DMS153 (cell line): ENCODE data around the gene ZNF768.

Source experiments
- DNase-seq: peaks from one replicate; lab custom pipeline; 2025; lab: John Stamatoyannopoulos, UW

Gene ZNF768

DNA sequence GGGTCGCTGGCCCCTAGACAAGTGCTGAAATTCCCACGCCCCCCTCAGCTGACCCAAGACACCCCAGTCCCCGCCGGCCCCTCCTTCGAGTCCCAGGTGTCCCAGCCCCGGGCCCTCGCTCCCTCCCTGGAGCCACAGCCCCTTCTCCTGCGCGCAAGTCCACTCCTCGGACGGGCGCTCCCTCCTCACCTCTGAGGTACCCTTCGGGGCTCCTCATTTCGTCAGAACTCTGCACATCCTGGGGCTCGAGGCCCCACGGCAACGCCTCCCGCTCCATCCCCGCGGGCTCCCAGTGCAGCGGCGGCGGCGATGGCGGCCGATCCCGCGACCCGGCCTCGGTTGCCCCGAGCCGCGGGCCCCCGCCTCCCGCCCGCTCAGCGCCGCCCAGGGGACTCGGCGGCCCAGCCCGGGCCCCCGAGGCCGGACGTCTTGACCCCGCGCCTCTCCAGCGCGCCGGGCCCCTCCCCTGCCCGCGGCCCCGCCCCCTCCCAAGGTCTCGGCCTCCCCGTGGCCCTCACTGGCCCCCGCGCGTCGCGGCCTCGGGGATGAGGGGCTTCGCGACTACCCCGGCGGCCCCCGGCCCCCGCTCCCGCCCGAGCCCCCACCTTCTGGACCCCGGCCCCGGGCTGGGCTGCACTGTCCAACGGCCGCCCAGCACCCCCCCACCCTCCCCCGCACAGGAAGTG lies at the start of gene ZNF768:
Gene ZNF768, minus strand, starts transcription at position 430 of the 686 bp plus-strand sequence. Its CDS starts 153 bp downstream, at position 277.
- DNase-seq: no peak

DNA sequence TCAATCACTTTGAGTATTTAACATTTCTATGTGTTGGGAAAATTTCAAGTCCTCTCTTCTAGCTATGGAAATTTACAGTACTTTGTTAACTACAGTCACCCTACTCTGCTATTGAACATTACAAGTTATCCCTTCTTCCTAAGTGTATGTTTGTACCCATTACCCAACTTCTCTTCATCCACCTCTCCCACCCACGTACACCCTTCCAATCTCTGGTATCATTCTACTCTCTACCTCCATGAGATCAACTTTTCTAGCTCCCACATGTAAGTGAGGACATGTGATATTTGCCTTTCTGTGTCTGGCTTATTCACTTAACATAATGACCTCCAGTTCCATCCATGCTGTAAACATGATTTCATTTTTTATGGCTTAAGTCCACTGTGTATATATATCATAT lies 48.3 kb upstream of the ZNF768 start:
- DNase-seq: no peak

DNA sequence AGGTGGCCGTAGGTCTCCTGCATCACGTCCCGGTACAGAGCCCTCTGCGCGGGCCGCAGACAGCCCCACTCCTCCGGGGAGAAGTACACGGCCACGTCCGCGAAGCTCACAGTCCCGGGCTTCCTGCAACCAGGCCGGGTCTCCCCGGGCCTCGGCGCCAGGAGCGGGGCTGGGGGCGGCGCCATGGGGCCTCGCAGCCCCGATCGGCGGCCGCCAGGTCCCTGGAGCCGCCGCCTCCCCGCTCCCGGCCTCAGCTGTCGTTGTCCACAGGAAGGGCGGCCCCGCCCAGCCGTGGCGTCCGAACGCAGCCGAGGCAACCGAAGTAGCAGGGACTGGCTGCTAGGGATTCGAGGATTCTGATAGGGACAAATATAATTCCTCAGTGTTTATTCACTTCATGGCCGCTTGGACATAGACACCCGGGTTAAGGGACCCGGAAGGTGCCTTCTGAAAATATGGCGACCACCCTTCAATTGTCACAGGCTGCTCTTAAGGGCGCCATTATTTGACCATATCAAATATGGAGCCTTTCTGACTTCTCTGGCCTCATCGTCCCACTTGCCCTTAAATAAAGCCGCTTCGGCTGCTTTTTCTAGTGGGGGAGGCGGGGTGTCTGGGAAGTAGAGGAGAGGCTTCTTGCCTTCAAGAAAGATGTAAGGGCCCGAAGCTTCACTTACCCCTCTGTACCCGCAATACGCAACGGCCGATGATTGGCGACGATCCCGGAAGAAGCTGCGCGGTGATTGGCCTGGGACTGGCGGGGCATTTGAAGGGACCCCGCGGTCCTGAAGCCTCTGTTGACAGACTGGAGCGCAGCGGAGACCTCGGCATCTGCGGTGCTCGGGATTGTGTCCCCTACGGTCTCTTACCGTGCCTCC lies 45.3 kb upstream of the ZNF768 start, which contains the start of gene ZNF688:
Gene ZNF688, minus strand, starts transcription at position 270 of the 878 bp plus-strand sequence. Its CDS starts 85 bp downstream, at position 185.
- DNase-seq: peak; percentile 83

DNA sequence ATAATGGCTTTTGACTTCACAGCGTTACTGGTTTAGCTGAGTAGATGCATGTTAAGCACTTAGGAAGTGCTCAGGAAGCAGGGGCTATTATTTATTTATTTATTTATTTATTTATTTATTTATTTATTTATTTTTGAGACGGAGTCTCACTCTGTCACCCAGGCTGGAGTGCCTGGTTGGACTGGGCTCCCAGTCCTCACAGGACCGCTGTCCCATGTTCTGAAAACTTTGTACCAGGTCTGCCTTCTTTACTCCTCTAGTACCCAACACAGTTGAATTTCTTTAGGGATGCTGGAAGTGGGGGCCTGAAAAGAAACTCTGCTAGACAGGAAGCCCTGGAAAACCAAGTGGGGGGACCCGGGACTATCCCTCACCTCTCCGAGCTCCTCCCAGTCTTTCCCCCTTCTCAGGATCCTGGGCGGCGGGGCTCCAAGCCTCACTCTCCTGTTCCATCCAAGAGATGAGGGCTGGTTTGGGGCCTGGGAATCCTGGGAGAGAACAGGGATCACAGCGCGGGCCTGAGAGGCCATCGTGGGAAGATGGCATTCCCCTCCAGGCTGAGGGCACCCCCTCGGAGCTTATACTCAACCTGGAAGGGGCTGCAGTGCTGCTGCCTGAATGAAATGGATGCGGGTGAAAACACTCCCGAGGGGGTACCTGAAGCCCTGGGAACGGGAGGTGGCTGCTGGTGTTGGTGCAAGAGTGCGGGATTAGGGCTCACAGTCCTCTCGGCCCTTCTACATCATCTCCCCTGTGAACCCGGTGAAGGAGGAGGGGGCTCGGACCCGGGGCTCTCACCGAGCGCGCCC lies 44.5 kb upstream of the ZNF768 start:
- DNase-seq: no peak

DNA sequence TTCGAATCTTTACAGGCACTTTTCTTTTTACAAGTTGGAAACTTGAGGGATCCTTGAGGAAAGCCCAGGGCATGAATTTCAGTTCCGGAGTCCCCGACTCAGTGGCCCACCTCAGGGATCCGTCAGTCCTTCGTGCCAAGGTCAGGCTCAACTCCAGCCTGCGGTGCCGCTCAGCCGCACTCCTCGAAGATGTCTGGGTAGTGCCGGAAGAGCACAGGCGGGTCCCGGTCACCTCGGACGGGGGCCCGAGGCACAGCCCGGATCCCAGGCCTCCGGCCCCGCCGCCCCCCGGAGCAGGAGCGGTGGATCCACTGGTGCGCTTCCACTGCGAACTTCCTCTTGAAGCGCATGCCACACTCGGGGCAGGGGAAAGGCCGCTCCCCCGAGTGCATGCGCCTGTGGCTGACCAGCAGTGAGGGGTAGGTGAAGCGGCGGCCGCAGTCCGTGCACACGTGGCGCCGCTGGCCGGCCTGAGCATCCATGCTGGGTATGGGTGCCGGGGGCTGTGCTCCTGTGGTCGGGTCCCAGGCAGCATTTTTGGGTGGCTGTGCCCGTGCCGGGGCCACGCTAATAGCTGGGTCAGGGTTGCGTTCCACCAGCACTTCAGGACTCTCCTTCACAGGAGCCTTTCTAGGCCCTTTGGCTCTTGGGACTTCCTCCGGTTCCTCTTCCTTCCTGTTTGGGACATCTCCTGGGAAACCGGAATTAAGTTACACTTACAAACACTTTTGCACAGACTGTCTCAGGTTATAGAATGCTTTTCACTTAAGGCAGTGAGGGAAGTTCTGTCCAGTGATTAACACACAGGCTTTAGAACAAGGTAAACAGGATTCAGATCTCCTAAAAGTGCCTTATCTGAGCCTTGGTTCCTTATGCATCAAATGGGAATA lies 43.6 kb upstream of the ZNF768 start:
- DNase-seq: no peak

DNA sequence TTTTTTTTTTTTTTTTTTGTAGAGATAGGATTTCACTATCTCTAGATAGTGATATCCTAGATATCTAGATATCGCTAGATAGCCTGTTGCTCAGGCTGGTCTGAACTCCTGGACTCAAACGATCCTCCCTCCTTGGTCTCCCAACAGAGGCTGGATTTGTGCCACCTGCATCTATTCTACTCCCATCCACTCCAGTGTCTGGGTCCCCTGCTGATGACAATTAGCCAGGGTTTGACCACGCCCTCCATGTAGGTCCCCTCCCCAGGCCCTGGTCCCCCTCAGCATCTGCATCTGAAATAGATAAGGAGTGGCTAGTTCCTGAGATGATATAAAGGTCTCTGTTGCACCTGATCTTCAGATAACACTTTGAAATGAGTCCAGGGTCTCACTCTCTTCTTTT lies 42.9 kb upstream of the ZNF768 start:
- no peak for DNase-seq

DNA sequence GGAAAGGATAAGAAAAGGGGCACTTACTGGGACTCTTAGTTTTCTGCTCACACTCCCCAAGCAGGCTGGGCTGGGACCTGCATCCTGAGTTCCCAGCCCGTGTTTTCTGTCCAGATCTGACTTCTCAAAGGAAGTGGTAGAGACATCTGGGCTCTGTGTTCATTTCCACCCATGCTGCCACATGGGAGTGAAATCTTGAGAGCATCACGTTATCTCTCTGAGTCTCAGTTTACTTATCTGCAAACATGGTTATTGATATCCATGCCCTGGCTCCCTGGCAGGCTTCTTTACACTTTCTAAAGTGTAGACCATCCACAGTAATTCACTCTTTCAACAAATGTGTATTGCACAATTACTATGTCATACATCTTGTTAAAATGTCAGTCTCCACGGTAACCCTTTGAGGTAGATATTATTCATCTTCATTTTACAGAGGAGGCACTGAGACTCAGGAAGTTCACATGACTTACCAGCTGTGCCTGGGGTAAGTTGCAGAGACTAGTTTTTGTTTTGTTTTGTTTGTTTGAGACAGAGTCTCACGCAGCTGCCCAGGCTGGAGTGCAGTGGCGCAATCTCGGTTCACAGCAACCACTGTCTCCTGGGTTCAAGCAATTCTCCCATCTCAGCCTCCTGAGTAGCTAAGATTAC lies 41.7 kb upstream of the ZNF768 start:
- DNase-seq: peak; percentile 47

DNA sequence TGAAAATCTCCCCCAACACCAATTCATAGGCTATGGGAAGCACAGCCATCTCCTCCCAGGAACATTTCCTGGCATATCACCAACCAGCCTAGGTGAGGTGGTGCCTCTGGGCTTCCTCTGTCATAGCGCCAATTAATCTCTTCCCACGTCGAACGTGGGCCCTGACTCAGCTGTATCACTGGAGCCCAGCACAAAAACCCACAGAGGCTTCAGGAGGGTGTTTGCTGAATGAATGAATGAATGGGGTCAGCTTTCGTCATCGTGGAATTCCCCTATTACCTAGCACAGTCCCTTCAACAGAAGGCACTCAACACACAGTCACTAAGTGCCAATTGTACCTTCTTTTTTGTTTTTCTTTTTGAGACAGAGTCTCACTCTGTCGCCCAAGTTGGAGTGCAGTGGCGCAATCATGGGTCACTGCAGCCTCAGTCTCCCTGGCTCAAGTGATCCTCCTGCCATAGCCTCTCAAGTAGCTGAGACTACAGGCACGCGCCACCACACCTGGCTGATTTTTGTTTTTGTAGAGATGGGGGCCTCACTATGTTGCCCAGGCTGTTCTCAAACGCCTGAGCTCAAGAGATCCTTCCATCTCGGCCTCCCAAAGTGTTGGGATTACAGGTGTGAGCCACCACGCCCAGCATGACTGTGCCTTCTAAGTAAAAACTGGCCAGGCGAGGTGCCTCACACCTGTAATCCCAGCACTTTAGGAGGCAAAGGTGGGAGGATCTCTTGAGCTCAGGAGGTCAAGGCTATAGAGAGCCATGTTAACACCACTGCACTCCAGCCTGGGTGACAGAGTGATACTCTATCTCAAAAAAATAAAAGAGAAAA lies 41.0 kb upstream of the ZNF768 start:
- no peak for DNase-seq

DNA sequence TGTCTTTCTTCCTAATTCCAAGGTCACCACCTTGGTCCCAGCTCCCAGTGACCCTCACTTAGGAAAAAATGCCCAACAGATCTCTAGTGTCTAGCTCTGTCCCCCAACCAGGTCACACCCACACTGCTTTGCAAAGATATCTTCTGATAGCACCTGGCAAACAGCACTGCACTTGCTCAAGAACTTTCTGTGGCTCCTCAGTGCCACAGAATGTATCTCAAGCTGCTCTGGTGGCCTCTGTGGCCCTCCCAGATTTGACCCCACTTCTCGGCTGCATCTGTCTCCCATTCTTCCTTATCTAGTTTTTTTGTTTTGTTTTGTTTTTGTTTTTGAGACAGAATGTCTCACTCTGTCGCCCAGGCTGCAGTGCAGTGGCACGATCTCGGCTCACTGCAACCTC lies 40.2 kb upstream of the ZNF768 start:
- no peak for DNase-seq

DNA sequence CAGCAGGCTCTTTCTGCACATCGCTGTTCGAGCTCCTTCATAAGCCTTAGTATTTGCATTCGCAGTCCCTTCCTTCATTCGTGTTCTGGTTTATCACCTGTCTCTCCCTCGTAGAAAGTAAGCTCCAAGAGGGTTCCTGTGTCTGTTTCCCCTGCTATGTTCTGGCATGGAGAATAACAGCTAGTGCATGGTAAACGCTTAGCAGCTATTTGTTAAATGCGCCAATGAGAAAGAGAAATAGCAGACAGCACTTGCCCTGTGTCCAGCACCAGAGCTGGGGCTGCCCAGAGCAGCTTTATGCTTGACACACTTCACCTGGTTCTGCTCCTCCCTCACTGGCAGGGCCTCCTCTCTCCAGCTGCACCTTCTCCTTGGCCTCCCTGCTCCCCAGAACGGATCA lies 39.6 kb upstream of the ZNF768 start:
- no peak for DNase-seq

DNA sequence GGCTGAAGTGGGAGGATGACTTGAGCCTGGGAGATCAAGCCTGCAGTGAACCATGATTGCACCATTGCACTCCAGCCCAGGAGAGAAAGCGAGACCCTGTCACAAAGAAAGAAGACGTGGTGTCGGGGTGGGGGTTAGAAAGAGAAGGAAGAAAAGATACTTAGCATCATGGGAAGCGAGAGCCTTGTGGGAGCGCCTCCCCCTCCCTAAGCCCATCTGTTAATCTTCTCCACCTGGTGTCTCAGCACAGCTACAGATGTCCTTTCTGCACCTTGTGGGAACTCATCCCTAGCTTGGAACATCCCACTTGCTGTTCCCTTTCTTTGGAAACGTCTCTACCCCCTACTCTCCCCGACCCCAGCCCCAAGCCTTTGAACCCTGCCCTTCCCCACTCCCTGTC lies 39.2 kb upstream of the ZNF768 start:
- no peak for DNase-seq

DNA sequence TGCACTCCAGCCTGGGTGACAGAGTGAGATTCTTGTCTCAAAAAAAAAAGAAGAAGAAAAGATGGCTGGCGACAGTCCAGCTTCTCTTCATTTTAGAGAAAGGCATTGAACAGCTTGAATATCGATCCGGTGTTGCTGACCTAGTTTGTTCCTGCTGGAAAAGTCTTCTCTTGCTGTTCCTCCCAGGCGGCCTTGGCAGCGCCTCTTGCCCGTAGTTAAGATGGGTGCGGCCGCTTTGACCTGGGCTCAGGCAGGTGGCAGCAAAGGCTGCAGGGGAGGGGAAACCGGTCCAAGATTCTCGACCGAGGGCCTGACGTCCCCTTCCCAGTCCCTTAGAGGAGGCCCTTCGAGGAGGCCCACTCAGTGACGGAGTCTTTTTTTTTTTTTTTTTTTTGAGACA lies 35.7 kb upstream of the ZNF768 start:
- no peak for DNase-seq

DNA sequence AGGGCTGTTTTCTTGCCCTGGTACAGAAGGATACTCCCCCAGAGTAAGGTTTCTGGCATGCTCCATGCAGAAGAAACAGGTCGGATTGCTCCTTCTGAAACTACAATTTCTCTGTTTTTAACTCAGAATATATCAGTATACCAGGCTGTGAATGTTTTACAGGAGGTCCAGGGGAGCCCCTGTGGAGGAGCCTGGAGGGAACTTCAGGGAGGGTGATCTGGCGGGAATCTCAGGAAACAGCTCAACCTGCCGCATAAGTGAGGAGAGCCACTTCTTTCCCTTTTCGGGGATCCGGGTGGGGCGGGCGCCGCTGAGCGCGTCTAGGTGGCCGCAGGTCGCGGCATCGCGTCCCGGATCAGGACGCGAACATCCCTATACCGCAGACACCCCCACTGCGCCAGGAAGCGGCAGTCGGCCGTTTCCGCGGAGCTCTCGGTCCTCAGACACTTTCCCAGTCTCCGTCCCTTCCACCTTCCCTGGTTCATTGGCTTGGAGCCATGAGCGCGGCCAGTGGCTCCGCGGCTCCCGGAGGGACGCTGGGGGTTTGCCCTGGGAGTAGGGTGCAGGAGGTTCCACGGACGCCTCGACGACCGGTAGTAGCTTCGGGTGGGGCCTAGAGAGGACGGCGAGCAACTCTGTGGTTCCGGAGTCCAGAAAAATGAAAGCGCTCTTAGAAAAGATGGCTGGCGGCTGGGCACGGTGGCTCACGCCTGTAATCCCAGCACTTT lies 34.9 kb upstream of the ZNF768 start:
- DNase-seq: no peak

DNA sequence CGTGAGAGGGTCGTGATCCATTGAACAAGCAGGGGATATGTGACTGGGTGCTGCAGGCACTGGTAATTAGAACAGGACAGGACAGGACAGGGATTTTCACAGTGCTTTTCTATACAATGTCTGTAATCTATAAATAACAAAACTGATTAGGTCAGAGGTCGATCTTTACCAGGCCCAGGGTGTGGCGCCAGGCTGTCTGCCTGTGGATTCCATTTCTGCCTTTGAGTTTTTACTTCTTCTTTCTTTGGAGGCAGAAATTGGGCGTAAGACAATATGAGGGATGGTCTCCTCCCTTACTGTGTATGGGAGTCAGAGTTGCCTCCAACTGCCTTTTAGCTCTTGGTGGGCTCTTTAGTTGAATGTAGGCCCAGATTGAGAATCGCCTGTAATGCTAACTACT lies 33.3 kb upstream of the ZNF768 start:
- DNase-seq: no peak

DNA sequence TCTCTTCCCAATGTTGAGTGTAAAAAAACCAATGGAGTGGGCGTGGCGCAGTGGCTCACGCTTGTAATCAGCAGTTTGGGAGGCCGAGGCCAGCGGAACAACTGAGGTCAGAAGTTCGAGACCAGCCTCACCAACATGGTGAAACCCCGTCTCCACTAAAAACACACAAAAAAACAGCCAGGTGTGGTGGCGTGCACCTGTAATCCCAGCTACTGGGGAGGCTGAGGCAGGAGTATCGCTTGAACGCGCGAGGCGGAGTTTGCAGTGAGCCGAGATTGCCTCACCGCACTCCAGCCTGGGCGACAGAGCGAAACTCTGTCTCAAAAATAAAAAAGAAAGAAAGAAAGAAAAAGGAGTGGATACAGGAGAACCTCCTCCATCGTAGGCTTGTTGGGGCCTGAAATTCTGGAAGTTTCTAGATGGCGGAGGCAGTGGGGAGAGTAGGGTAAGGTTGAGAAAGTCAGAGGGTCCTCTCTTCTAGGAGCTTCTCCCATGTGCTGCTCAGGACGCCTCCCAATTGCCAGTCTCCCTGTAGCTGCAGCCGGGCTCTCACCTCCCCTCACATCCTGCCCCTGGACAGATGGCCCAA lies 32.5 kb upstream of the ZNF768 start:
- DNase-seq: no peak

DNA sequence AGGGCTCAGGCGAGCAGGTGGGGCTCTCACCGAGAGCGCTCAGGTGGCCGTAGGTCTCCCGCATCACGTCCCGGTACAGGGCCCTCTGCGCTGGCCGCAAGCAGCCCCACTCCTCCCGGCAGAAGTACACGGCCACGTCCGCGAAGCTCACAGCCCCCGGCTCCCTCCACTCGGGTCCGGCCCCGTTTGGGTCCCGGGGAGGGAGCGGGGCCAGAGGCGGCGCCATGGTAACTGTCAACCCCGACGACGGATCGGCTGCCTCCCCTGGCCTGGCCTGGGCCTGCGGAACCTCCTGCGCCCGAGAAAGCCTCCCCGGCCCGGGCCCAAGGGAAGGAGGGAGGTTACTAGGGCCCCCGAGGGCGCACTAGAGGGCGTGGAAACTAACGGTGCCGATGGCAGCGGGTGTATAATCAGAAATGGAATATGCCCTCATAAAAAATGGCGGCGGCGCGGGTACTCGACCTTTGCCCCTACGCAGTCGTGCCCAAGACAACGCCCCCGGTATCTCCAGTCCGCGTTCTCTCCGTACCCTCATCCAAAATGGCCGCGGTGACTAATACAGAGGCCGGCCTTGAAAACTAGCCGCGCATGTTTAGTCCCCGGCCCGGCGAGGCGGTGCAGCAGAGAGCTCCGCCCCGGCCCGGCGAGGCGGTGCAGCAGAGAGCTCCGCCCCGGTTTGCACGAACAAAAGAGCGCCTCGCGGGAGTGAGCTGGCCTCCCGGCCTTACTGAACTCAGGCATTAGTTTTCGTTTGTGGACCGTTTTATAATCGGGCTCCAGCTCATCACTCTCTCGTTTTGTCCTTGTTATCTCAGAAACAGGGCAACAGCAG lies 31.8 kb upstream of the ZNF768 start, which contains the start of gene ZNF764:
Gene ZNF764, minus strand, starts transcription at position 418 of the 832 bp plus-strand sequence. Its CDS starts 192 bp downstream, at position 226.
- DNase-seq: peak; percentile 96

DNA sequence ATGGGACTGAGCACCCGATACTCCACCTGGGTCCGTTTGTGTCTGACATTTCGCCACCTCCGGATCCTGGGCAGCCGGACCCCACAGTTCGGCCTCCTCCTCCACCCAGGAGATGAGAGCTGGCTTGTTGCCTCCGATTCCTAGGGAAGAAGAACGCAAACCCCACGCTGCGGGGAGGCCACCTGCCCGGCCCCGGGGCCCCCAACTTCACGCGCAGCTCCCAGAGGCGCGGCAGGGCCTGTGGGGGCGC lies 31.3 kb upstream of the ZNF768 start:
- DNase-seq: no peak

DNA sequence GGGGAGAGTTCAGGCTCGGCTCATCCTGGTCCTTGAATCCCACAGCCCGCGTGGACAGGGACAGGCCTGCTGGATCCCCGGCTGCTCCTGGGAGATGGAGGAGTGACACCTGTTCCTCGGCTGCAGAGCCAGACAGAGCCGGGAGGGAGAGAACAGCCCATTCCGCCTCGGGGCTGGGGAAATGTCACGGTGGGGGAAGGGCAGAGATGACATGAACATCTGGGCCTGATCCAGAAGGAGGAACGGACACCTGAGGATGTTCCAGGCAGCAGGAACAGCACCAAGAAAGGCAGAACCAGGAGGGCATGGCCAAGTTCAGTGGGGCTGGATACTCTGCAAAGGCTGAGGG lies 29.7 kb upstream of the ZNF768 start:
- DNase-seq: no peak
